Parathyroid adenoma (tissue), 2 donors: ENCODE results near the gene EPG5.
A peak's percentile ranks its signal among the peaks of the same experiment; 100 is the strongest.

Experiments used
- H2AFZ ChIP-seq: fragments of 300-600 bp; sonication (generic); one replicate; pipeline ENCODE4 v1.7.0; 2017; ENCODE audit warnings: antibody characterized with exemption, mild to moderate bottlenecking
- H3K27ac ChIP-seq: fragments of 300-600 bp; sonication (generic); one replicate; pipeline ENCODE4 v1.7.0; 2017
- H3K27me3 ChIP-seq: fragments of 300-600 bp; sonication (generic); one replicate; pipeline ENCODE4 v1.7.0; 2017; ENCODE audit warnings: low read length; ENCODE audit not compliant: control insufficient read depth, insufficient read depth
- H3K36me3 ChIP-seq: fragments of 300-600 bp; sonication (generic); one replicate; pipeline ENCODE4 v1.7.0; 2017; ENCODE audit warnings: low read length; ENCODE audit not compliant: control insufficient read depth, insufficient read depth
- H3K4me1 ChIP-seq: fragments of 300-600 bp; sonication (generic); one replicate; pipeline ENCODE4 v1.7.0; 2017; ENCODE audit warnings: control low read depth
- H3K4me2 ChIP-seq: fragments of 300-600 bp; sonication (generic); one replicate; pipeline ENCODE4 v1.7.0; 2017; ENCODE audit warnings: low read length
- H3K4me3 ChIP-seq: fragments of 300-600 bp; sonication (generic); one replicate; pipeline ENCODE4 v1.7.0; 2017; ENCODE audit warnings: low read depth, low read length
- H3K79me2 ChIP-seq: fragments of 300-600 bp; sonication (generic); one replicate; pipeline ENCODE4 v1.7.0; 2017; ENCODE audit warnings: control low read depth
- H3K9ac ChIP-seq: fragments of 300-600 bp; sonication (generic); one replicate; pipeline ENCODE4 v1.7.0; 2017; ENCODE audit warnings: mild to moderate bottlenecking
- H3K9me3 ChIP-seq: fragments of 300-600 bp; sonication (generic); one replicate; pipeline ENCODE4 v1.7.0; 2017; ENCODE audit warnings: low read length; ENCODE audit not compliant: control insufficient read depth
- TF ChIP-seq, protein P1 (sequence below): fragments of 300-600 bp; sonication (generic); IDR thresholded peaks from one replicate; pipeline ENCODE4 v1.7.0; 2017; ENCODE audit warnings: antibody characterized with exemption, mild to moderate bottlenecking
- donor health status: primary hyperparathyroidism.

The EPG5 gene

GRCh38 chr18:45837283-45838070 is 129.7 kb downstream of the EPG5 start:
- H3K4me1 ChIP-seq, result peaks cover 2% of the 10 kb centered on the region
- H3K4me3 ChIP-seq, result no peak overlapping the region

DNA sequence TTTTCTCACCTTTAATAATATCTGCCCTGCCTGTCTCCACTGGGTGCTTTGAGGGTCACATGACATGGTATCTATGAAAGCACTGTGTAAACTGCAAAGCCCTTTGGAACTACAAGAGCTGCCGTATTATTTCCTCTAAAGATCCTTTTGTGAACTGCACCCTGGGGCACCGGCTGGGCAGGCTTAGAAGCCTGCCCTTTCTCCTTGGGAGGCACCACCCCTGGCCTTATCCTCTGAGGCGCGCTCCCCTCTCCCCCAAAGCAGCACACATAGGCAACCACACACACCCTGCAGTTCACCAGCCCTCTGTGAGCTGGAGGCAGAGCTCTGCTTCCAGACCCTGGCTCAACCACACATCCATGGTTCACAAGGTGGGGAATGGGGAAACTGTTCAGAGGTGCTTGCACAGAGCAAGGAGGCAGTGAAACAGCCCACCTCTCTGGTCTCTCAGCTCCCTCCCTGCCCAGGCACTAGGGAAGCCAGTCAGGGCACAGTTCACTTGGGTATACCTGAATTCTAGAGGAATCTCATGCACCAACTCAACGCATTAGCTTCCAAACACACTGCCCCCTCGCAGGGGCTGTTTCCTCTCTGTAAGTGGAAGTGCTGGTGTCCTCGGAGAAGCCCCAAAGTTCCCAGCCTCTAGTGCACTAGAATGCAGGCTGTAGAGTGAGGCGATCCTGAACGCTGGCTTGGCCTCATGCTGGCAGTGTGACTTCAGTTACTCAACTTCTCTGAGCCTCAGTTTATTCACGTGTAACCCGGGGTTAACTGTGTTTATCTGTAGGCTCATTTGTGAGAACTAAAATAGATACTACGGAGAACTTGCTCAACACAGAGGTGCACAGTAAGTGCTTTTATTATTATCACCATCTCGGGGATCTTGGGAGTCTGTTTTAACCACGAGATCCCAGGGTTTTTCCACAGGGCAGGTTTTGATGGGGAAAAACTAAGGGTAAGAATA is 130.6 kb downstream of the EPG5 start:
- no peak overlapping the region for H3K27ac ChIP-seq
- H2AFZ ChIP-seq, result no peak overlapping the region
- peaks cover 2% of the 10 kb centered on the region for H3K4me1 ChIP-seq
- no peak overlapping the region for H3K4me2 ChIP-seq
- TF ChIP-seq, protein P1, sequence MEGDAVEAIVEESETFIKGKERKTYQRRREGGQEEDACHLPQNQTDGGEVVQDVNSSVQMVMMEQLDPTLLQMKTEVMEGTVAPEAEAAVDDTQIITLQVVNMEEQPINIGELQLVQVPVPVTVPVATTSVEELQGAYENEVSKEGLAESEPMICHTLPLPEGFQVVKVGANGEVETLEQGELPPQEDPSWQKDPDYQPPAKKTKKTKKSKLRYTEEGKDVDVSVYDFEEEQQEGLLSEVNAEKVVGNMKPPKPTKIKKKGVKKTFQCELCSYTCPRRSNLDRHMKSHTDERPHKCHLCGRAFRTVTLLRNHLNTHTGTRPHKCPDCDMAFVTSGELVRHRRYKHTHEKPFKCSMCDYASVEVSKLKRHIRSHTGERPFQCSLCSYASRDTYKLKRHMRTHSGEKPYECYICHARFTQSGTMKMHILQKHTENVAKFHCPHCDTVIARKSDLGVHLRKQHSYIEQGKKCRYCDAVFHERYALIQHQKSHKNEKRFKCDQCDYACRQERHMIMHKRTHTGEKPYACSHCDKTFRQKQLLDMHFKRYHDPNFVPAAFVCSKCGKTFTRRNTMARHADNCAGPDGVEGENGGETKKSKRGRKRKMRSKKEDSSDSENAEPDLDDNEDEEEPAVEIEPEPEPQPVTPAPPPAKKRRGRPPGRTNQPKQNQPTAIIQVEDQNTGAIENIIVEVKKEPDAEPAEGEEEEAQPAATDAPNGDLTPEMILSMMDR, result no peak
- H3K9me3 ChIP-seq, result no peaks in the 10 kb centered on the region
- H3K4me3 ChIP-seq, result no peak overlapping the region
- H3K79me2 ChIP-seq, result no peaks in the 10 kb centered on the region
- no peaks in the 10 kb centered on the region for H3K36me3 ChIP-seq
- H3K9ac ChIP-seq, result no peak overlapping the region
- no peaks in the 10 kb centered on the region for H3K27me3 ChIP-seq

More at GRCh38 chr18:45837283-45838070, 129.7 kb downstream of the EPG5 start:
- Histone ChIP-seq H3K36me3 (no peaks in the 10 kb centered on the region), H2AFZ (peak overlapping the region; percentile 81), H3K79me2 (no peaks in the 10 kb centered on the region), H3K4me2 (peak overlapping the region; percentile 58), H3K9ac (no peak overlapping the region), H3K9me3 (no peaks in the 10 kb centered on the region), H3K27ac (no peak overlapping the region), H3K27me3 (no peaks in the 10 kb centered on the region)
- TF ChIP-seq, protein P1, result no peak

- H3K79me2 ChIP-seq, result no peaks in the 10 kb centered on the region
- no peak overlapping the region for H3K4me2 ChIP-seq
- H3K4me1 ChIP-seq, result peaks cover 2% of the 10 kb centered on the region
- H3K36me3 ChIP-seq, result no peaks in the 10 kb centered on the region
- no peak overlapping the region for H3K9ac ChIP-seq
- H3K9me3 ChIP-seq, result no peaks in the 10 kb centered on the region
- TF ChIP-seq, protein P1, result no peak
- no peak overlapping the region for H2AFZ ChIP-seq
- H3K27ac ChIP-seq, result no peak overlapping the region
- H3K27me3 ChIP-seq, result no peaks in the 10 kb centered on the region
- H3K4me3 ChIP-seq, result no peak overlapping the region
These were observed 132.0 kb downstream of the EPG5 start for GRCh38 chr18:45835057-45835636.

- H3K27me3 ChIP-seq, result no peaks in the 10 kb centered on the region
- no peaks in the 10 kb centered on the region for H3K36me3 ChIP-seq
- no peak overlapping the region for H3K27ac ChIP-seq
- no peak overlapping the region for H3K4me2 ChIP-seq
- no peak overlapping the region for H2AFZ ChIP-seq
- H3K4me3 ChIP-seq, result no peak overlapping the region
- no peak overlapping the region for H3K9ac ChIP-seq
- H3K79me2 ChIP-seq, result no peaks in the 10 kb centered on the region
- TF ChIP-seq, protein P1, result no peak
- H3K9me3 ChIP-seq, result no peaks in the 10 kb centered on the region
- peaks cover 4% of the 10 kb centered on the region for H3K4me1 ChIP-seq
These were observed 132.8 kb downstream of the EPG5 start for GRCh38 chr18:45834306-45834705.
